ENCODE measurements around the gene DEGS2.
"Not testable (repeated sequence)": the region's sequence is repeated elsewhere in the genome, so short reads cannot be mapped to it uniquely, and the experiment has no call there.

DNA sequence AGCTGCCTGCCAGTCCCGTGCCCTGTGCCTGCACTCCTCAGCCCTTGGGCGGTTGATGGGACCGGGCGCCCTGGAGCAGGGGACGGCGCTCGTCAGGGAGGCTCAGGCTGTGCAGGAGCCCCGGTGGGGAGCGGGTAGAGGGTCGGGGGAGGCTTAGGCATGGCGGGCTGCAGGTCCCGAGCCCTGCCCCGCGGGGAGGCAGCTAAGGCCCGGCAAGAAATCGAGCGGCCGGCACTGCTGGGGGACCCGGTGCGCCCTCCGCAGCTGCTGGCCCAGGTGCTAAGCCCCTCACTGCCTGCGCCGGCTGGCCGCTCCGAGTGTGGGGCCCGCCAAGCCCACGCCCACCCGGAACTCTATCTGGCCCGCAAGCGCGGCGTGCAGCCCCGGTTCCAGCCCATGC lies 48.7 kb upstream of the DEGS2 start:
- not testable (repeated sequence) for TF ChIP-seq POLR2A, CTCF (IDR thresholded peaks at IDR 0.05)

Data from testis (tissue), 2 donors.